ENCODE measurements around the gene PROM1. TPM values are rescaled to one million over a fixed set of nuclear protein-coding genes. Genes with fewer than 3 reads are reported as not detected.

The PROM1 gene
- total and polyA plus RNA-seq, 12 donors: 1.2 to 19.3 (median 3.4) TPM

DNA sequence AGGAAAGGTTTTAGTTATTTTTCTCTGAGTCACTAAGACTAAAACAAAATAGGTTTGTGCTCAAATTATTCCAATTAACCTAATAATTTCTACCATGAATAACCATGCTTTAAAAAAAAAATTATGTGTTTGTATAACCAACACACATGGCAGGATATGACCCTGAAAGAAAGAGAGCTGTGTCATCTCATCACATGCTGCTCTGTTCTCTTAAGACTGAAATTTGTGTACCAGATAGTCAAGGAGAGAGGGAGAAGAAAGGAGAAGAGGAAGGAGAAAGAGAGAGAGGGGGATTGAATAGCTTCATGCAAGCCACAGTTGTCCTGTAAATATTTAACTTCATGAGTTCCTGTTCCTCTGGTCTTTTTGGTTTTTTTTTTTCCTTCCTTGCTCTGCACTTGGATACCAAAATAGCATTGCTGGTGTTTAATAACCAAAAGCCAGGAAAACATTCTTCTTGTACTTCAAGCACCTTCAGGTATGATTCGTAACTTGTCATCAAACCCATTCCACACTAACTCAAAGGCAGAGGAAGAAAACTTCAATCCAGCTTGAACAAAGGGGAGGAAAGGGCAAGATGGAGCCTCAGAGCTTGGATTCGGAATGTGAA is 6.4 kb upstream of the PROM1 start:
- Histone ChIP-seq H3K27ac (no peak overlapping the region), H3K4me1 (no peaks in the 10 kb centered on the region), H3K4me3 (no peak overlapping the region), H3K36me3 (no peaks in the 10 kb centered on the region), H3K9me3 (peaks cover 0 to 15% (median 0%) of the 10 kb centered on the region in 11 donors), H3K27me3 (peaks cover 0 to 30% (median 2%) of the 10 kb centered on the region in 7 donors)
- intact Hi-C loops (cut with DNase I): no loop called here
- no peak for TF ChIP-seq CTCF (IDR thresholded peaks at IDR 0.05)
- no peak for DNase-seq
- 83 to 88% methylated on average over 2 of the region's 2 CpGs for WGBS, 2 donors
- no peak for ATAC-seq

- no peak overlapping the region for H3K4me3 ChIP-seq
- H3K4me1 ChIP-seq: no peaks in the 10 kb centered on the region
- DNase-seq (no peak), ATAC-seq (no peak)
- peaks cover 0 to 15% (median 0%) of the 10 kb centered on the region in 11 donors for H3K9me3 ChIP-seq
- no peak for TF ChIP-seq CTCF (IDR thresholded peaks at IDR 0.05)
- intact Hi-C loops (cut with DNase I): no loop called here
- 97% methylated on average over 3 of the region's 3 CpGs for WGBS, 2 donors
- H3K27ac ChIP-seq: no peak overlapping the region
- H3K36me3 ChIP-seq: no peaks in the 10 kb centered on the region
- peaks cover 0 to 40% (median 9%) of the 10 kb centered on the region in 7 donors for H3K27me3 ChIP-seq
Observed at GRCh38 chr4:16089156-16089555, 5.3 kb upstream of the PROM1 start.

- H3K36me3 ChIP-seq: no peaks in the 10 kb centered on the region
- TF ChIP-seq CTCF (IDR thresholded peaks at IDR 0.05): no peak
- no peak overlapping the region for H3K27ac ChIP-seq
- 86 to 93% methylated on average over 2 of the region's 2 CpGs for WGBS, 2 donors
- ATAC-seq: no peak
- H3K27me3 ChIP-seq: peaks cover 0 to 46% (median 13%) of the 10 kb centered on the region in 7 donors
- H3K9me3 ChIP-seq: peaks cover 0 to 15% (median 0%) of the 10 kb centered on the region in 11 donors
- peaks cover under 1 to 5% (median 3%) of the 10 kb centered on the region in 9 donors for H3K4me1 ChIP-seq
- intact Hi-C loops (cut with DNase I): no loop called here
- DNase-seq: no peak
- H3K4me3 ChIP-seq: no peak overlapping the region
Observed at GRCh38 chr4:16088601-16089000, 4.8 kb upstream of the PROM1 start.

DNA sequence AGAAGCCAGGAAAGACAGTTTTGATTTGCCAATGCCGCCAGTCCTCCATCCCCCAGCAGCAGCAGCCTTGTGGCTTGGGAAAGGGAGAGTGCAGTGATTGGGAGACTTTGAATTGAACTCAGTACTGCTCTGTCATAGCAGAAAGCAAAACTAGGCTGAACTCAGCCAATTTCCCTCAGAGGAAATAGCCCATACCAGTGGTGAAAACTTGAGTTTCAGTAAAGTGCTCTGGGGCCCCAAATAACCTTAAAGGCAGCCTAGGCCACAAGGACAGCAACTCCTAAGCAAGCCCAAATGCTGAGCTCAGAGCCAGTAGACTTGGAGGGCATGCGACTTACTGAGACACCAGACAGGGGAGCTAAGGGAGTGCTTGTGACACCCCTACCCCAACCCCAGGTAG is 2.0 kb upstream of the PROM1 start:
- H3K27me3 ChIP-seq: peaks cover 0 to 59% (median 41%) of the 10 kb centered on the region in 7 donors
- no peak for DNase-seq
- peaks cover 0 to 15% (median 0%) of the 10 kb centered on the region in 11 donors for H3K9me3 ChIP-seq
- intact Hi-C loops (cut with DNase I): no loop called here
- H3K36me3 ChIP-seq: no peaks in the 10 kb centered on the region
- no peak for ATAC-seq
- TF ChIP-seq CTCF (IDR thresholded peaks at IDR 0.05): no peak
- no peak overlapping the region for H3K4me3 ChIP-seq
- WGBS, 2 donors: 91 to 93% methylated on average over 2 of the region's 2 CpGs
- peaks cover 4 to 26% (median 21%) of the 10 kb centered on the region in 9 donors for H3K4me1 ChIP-seq
- no peak overlapping the region for H3K27ac ChIP-seq

All from heart right ventricle (tissue), 16 donors.